ENCODE results near the gene GSTT2B.
"Not testable (repeated sequence)": the region's sequence is repeated elsewhere in the genome, so short reads cannot be mapped to it uniquely, and the experiment has no call there.

The GSTT2B gene

GRCh38 chr22:23939017-23939357, 22.0 kb downstream of the GSTT2B start:
- Mint-ChIP-seq H3K36me3 (ENCODE audit: low read depth) (no peaks in the 10 kb centered on the region), H3K4me1 (ENCODE audit: low read depth) (no peaks in the 10 kb centered on the region), H3K27ac (no peak overlapping the region), H3K27me3 (no peaks in the 10 kb centered on the region), H3K9me3 (no peaks in the 10 kb centered on the region), H3K4me3 (no peak overlapping the region)
- no peak for DNase-seq

- no peak for DNase-seq
- H3K27ac Mint-ChIP-seq = no peak overlapping the region
- H3K9me3 Mint-ChIP-seq = no peaks in the 10 kb centered on the region
- no peaks in the 10 kb centered on the region for H3K36me3 Mint-ChIP-seq (ENCODE audit: low read depth)
- no peak overlapping the region for H3K4me3 Mint-ChIP-seq
- no peaks in the 10 kb centered on the region for H3K4me1 Mint-ChIP-seq (ENCODE audit: low read depth)
- no peaks in the 10 kb centered on the region for H3K27me3 Mint-ChIP-seq
These were observed 22.5 kb downstream of the GSTT2B start for GRCh38 chr22:23938328-23939016.

GRCh38 chr22:23926561-23926960, 34.4 kb downstream of the GSTT2B start:
- peaks cover 94% of the 10 kb centered on the region for H3K36me3 Mint-ChIP-seq (ENCODE audit: low read depth)
- no peak for DNase-seq
- no peak overlapping the region for H3K4me3 Mint-ChIP-seq
- H3K4me1 Mint-ChIP-seq (ENCODE audit: low read depth) = peaks cover 7% of the 10 kb centered on the region
- H3K27me3 Mint-ChIP-seq = no peaks in the 10 kb centered on the region
- H3K27ac Mint-ChIP-seq = no peak overlapping the region
- peaks cover 10% of the 10 kb centered on the region for H3K9me3 Mint-ChIP-seq

DNA sequence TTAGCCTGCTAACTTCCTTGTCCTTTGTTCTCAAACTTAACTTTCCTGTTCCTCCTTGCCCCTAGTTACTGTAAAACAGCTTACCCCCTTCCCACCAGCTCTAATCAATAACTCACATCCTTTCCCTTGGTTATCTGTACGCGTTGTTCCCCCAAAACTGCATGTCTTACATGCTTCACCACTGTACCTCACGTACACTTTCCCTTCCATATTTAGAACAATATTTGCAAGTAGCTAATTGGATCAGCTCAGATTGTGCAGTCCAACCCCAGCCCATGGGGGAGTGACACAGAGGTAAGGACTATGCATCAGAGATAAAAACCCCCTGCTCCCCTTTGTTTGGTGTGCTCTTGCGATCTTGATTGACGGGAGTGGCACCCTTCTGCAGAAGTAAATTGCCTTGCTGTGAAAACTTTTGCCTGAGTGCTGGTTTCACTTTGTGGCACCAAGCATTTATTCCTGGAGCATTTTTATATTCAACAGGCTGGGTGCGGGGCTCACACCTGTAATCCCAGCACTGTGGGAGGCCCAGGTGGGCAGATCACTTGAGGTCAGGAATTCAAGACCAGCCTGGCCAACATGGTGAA, 35.9 kb downstream of the GSTT2B start:
- H3K27ac Mint-ChIP-seq = no peak overlapping the region

DNA sequence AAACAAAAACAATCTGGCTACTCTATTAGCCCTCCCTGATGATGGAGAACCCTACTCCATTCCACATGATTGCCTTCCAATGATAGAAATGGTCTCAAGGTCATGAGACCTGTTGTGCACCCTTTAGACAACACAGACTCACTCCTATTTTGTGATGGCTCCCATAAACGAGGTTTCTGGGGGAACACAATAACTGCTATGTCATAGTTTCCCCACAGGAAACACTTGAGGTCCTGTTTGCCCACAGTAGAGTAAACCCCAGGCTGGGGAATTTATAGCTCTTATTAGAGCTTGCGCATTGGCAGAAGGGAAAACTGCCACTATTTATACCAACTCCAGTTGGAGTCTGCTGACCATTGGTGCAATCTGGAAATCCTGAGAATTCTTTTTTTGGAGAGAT, 38.1 kb downstream of the GSTT2B start:
- peaks cover 6% of the 10 kb centered on the region for H3K9me3 Mint-ChIP-seq
- H3K27me3 Mint-ChIP-seq = no peaks in the 10 kb centered on the region
- DNase-seq = no peak
- H3K4me1 Mint-ChIP-seq (ENCODE audit: low read depth) = peaks cover 6% of the 10 kb centered on the region
- peaks cover 88% of the 10 kb centered on the region for H3K36me3 Mint-ChIP-seq (ENCODE audit: low read depth)
- H3K27ac Mint-ChIP-seq = peak overlapping the region; percentile 59
- no peak overlapping the region for H3K4me3 Mint-ChIP-seq

More for the DNA sequence above, 35.9 kb downstream of the GSTT2B start:
- Mint-ChIP-seq H3K9me3 (peaks cover 6% of the 10 kb centered on the region), H3K4me1 (ENCODE audit: low read depth) (peaks cover 6% of the 10 kb centered on the region), H3K27me3 (no peaks in the 10 kb centered on the region), H3K36me3 (ENCODE audit: low read depth) (peaks cover 92% of the 10 kb centered on the region), H3K4me3 (no peak overlapping the region)
- no peak for DNase-seq

GRCh38 chr22:23921586-23922201, 39.3 kb downstream of the GSTT2B start:
- H3K27me3 Mint-ChIP-seq; H3K4me1 Mint-ChIP-seq (ENCODE audit: low read depth); H3K4me3 Mint-ChIP-seq; H3K27ac Mint-ChIP-seq; DNase-seq; H3K9me3 Mint-ChIP-seq: not testable (repeated sequence)
- H3K36me3 Mint-ChIP-seq (ENCODE audit: low read depth) = peaks cover 86% of the 10 kb centered on the region

GRCh38 chr22:23920267-23920611, 40.8 kb downstream of the GSTT2B start:
- not testable (repeated sequence) for DNase-seq, H3K4me3 Mint-ChIP-seq, H3K27me3 Mint-ChIP-seq, H3K9me3 Mint-ChIP-seq
- H3K4me1 Mint-ChIP-seq (ENCODE audit: low read depth) = peaks cover 13% of the 10 kb centered on the region
- H3K36me3 Mint-ChIP-seq (ENCODE audit: low read depth) = peaks cover 74% of the 10 kb centered on the region
- peak overlapping the region; percentile 65 for H3K27ac Mint-ChIP-seq

DNA sequence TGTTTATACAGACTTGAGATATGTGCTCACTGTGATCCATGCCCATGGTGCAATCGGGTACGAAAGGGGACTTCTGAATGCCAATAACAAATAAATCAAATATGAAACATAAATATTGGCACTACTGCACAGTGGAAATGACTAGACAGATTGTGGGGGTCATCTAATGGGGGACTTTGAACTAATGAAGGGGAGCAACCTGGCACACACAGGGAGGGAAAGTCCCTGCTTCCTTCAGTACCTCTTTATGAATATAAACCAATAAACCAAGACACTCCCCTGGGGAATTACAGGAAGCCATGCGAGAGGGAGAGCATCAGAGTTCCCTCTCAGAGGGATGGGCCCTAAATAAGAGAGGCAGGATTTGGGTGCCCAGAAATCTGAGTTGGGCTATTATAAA, 45.7 kb downstream of the GSTT2B start:
- peaks cover 35% of the 10 kb centered on the region for H3K4me1 Mint-ChIP-seq (ENCODE audit: low read depth)
- H3K36me3 Mint-ChIP-seq (ENCODE audit: low read depth) = peaks cover 51% of the 10 kb centered on the region
- peak overlapping the region; percentile 18 for H3K27ac Mint-ChIP-seq
- no peaks in the 10 kb centered on the region for H3K27me3 Mint-ChIP-seq
- H3K9me3 Mint-ChIP-seq = no peaks in the 10 kb centered on the region
- DNase-seq = no peak
- no peak overlapping the region for H3K4me3 Mint-ChIP-seq

- H3K4me3 Mint-ChIP-seq = peak overlapping the region; percentile 94
- H3K27me3 Mint-ChIP-seq = no peaks in the 10 kb centered on the region
- peaks cover 35% of the 10 kb centered on the region for H3K4me1 Mint-ChIP-seq (ENCODE audit: low read depth)
- peak; percentile 99 for DNase-seq
- H3K27ac Mint-ChIP-seq = peak overlapping the region; percentile 99
- peaks cover 44% of the 10 kb centered on the region for H3K36me3 Mint-ChIP-seq (ENCODE audit: low read depth)
- no peaks in the 10 kb centered on the region for H3K9me3 Mint-ChIP-seq
These were observed 47.2 kb downstream of the GSTT2B start for GRCh38 chr22:23913661-23914353.

- no peaks in the 10 kb centered on the region for H3K27me3 Mint-ChIP-seq
- H3K27ac Mint-ChIP-seq = peak overlapping the region; percentile 99
These were observed 47.7 kb downstream of the GSTT2B start for GRCh38 chr22:23913306-23913660.

GRCh38 chr22:23912293-23912903, 48.6 kb downstream of the GSTT2B start:
- no peaks in the 10 kb centered on the region for H3K9me3 Mint-ChIP-seq

More at GRCh38 chr22:23913306-23913660, 47.7 kb downstream of the GSTT2B start:
- H3K4me3 Mint-ChIP-seq = peak overlapping the region; percentile 94
- no peaks in the 10 kb centered on the region for H3K9me3 Mint-ChIP-seq
- H3K4me1 Mint-ChIP-seq (ENCODE audit: low read depth) = peaks cover 35% of the 10 kb centered on the region
- H3K36me3 Mint-ChIP-seq (ENCODE audit: low read depth) = peaks cover 39% of the 10 kb centered on the region
- peak; percentile 42 for DNase-seq

DNA sequence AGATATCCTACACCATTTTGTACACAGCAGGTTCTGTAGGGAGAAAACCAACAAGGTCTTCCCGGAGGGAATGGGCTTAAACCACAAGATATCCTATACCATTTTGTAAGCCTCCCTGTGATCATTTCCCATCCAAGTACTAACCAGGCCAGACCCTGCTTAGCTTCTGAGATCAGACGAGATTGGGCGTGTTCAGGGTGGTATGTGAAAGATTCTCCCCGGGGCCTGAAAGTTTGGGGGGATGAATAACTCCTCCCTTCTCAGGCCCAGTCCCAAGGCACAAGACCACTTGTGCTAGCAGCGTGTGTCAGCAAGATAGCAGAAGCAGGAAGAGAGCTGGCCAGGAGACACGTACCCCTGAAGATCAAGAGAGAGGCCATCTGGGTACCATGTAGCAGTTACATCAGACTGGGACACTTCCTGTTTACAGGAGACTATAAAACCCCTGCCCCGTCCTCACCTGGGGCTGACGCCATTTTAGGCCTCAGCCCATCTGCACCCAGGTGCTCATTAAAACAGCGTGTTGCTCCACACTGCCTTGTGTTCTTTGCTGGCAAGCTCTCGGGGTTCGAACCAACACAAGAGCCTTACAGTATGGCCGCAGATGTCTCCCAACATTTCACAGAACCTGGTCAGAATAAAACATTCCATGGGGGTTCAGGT, 49.5 kb downstream of the GSTT2B start:
- H3K4me3 Mint-ChIP-seq = no peak overlapping the region
- H3K36me3 Mint-ChIP-seq (ENCODE audit: low read depth) = peaks cover 27% of the 10 kb centered on the region
- no peaks in the 10 kb centered on the region for H3K27me3 Mint-ChIP-seq
- H3K4me1 Mint-ChIP-seq (ENCODE audit: low read depth) = peaks cover 35% of the 10 kb centered on the region
- no peaks in the 10 kb centered on the region for H3K9me3 Mint-ChIP-seq
- no peak overlapping the region for H3K27ac Mint-ChIP-seq
- no peak for DNase-seq

More at GRCh38 chr22:23912293-23912903, 48.6 kb downstream of the GSTT2B start:
- DNase-seq = no peak
- Mint-ChIP-seq H3K27ac (peak overlapping the region; percentile 75), H3K36me3 (ENCODE audit: low read depth) (peaks cover 32% of the 10 kb centered on the region), H3K4me1 (ENCODE audit: low read depth) (peaks cover 35% of the 10 kb centered on the region), H3K27me3 (no peaks in the 10 kb centered on the region), H3K4me3 (no peak overlapping the region)

DNA sequence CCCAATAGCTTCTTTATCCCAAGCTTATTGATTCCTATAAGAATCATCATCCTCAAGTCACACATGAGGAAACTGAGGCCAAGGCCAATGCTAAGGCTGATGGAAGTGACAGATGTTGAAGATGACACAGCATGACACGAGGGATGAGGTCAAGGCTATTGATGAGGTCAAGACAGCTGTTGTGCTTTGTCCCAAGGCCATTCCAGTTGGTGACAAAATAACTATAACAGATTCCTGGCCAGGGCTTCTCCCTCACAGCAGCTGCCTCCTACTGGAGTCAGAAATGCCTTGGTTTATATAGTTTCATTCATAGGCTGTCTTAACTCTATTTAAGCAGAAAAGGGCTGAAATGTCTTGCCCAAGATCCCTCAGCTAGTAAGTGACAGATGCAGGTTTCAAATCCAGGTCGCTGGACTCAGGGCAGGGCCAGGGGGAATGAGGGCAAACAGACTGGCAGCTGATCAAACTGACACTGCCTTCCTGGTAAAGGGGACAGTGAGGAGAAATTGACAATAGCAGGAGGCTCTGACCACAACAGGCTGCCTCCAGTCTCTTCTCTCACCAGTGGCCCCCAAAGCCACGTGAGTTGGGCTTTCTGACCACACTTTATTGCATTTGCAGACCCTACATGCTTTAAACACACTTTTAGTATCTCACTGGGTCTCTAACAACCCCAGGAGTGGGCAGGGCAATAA, 50.4 kb downstream of the GSTT2B start:
- Mint-ChIP-seq H3K27ac (no peak overlapping the region), H3K4me1 (ENCODE audit: low read depth) (peaks cover 32% of the 10 kb centered on the region), H3K36me3 (ENCODE audit: low read depth) (peaks cover 27% of the 10 kb centered on the region), H3K9me3 (no peaks in the 10 kb centered on the region), H3K4me3 (no peak overlapping the region), H3K27me3 (no peaks in the 10 kb centered on the region)
- DNase-seq = no peak
